OCI-LY1 (cell line): Measurements from ENCODE around the gene CAMTA2.

Experiments used
- CTCF ChIP-seq: fragments of 200-600 bp; sonication (generic), shearing (Covaris generic); IDR thresholded peaks from 2 replicates; pipeline ENCODE4 v1.5.1; 2017; ENCODE audit warnings: mild to moderate bottlenecking, antibody characterized with exemption, low read length, moderate library complexity, mixed read lengths
- EZH2 ChIP-seq: fragments of 200-600 bp; sonication (generic), shearing (Covaris generic); IDR thresholded peaks from 2 replicates; pipeline ENCODE4 v1.8.0; 2017; ENCODE audit warnings: borderline replicate concordance, mixed run types, mild to moderate bottlenecking, antibody characterized with exemption, low read length, moderate library complexity, mixed read lengths

DNA sequence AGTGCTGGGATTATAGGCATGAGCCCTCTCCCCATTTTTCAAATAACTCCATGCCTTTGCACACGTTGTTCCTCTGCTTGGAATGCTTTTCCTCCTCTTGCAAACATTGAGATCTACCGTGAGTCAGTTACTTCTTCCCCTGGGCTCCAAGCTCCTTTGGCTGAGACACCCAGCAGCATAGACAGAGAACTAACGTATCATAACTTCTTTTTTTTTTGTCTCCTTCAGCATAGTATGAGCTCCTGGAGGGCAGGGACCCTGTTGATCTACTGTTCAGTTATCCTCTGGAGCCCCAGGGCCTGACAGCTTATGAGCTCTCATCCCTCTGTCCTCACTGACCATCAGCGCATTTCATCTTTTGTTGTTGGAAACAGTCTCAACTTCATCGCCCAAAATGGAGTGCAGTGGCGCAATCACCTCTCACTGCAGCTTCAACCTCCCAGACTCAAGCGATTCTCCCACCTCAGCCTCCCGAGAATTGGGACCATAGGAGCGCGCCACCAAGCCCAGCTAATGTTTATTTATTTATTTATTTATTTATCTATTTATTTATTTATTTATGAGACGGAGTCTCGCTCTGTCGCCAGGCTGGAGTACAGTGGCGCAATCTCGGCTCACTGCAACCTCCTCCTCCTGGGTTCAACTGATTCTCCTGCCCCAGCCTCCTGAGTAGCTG, 22.0 kb downstream of the CAMTA2 start:
- no peak for TF ChIP-seq CTCF
- no peak for TF ChIP-seq EZH2
